ENCODE measurements around the gene MAP3K15. TPM values are rescaled to one million over a fixed set of nuclear protein-coding genes. Genes with fewer than 3 reads are reported as not detected.

Gene MAP3K15
- total RNA-seq, 4 donors from 2014 or later, result 0.14 to 0.16 TPM; not detected in 2

- in situ Hi-C loops (cut with MboI; ENCODE audit: low pct_ligation_motif_present in 1 of 4, low pct_unique_long_range_greater_than_20kb in 1 of 4, low sequenced_read_pairs in 3 of 4), result no loop called here
- peaks cover 0 to 11% (median 2%) of the 10 kb centered on the region in 4 donors for H3K36me3 ChIP-seq
- DNase-seq, result no peak
- 68 to 90% methylated on average over 4 to 7 of the region's 7 CpGs for WGBS, 2 donors (ENCODE audit: low coverage in 1 of 2)
- no peaks in the 10 kb centered on the region for H3K9me3 ChIP-seq
- intact Hi-C loops (cut with DNase I; ENCODE audit: low total_unique reads), result no loop called here
- no peak overlapping the region for H3K27ac ChIP-seq
- H3K4me1 ChIP-seq, result no peaks in the 10 kb centered on the region
- TF ChIP-seq EP300 (IDR thresholded peaks at IDR 0.05; ENCODE audit: low read depth) (no peak), POLR2AphosphoS5 (IDR thresholded peaks at IDR 0.05) (no peak), CTCF (IDR thresholded peaks at IDR 0.05) (no peak), POLR2A (IDR thresholded peaks at IDR 0.05) (no peak)
- no peaks in the 10 kb centered on the region for H3K27me3 ChIP-seq
- no peak overlapping the region for H3K4me3 ChIP-seq
These were observed 156.8 kb downstream of the MAP3K15 start for GRCh38 chrX:19358521-19358920.

GRCh38 chrX:19354625-19355024, 160.7 kb downstream of the MAP3K15 start:
- Histone ChIP-seq H3K27ac (no peak overlapping the region), H3K4me3 (no peak overlapping the region), H3K9me3 (no peaks in the 10 kb centered on the region), H3K4me1 (no peaks in the 10 kb centered on the region), H3K27me3 (no peaks in the 10 kb centered on the region), H3K36me3 (peaks cover 0 to 11% (median 2%) of the 10 kb centered on the region in 4 donors)
- in situ Hi-C loops (cut with MboI; ENCODE audit: low pct_ligation_motif_present in 1 of 4, low pct_unique_long_range_greater_than_20kb in 1 of 4, low sequenced_read_pairs in 3 of 4), result no loop called here
- no peak for DNase-seq
- intact Hi-C loops (cut with DNase I; ENCODE audit: low total_unique reads), result no loop called here
- TF ChIP-seq CTCF (IDR thresholded peaks at IDR 0.05), result no peak
- TF ChIP-seq POLR2A (IDR thresholded peaks at IDR 0.05), result no peak
- no peak for TF ChIP-seq POLR2AphosphoS5 (IDR thresholded peaks at IDR 0.05)
- TF ChIP-seq EP300 (IDR thresholded peaks at IDR 0.05; ENCODE audit: low read depth), result no peak
- 98 to 100% methylated on average over 1 to 6 of the region's 6 CpGs for WGBS, 2 donors (ENCODE audit: low coverage in 1 of 2)

- in situ Hi-C loops (cut with MboI; ENCODE audit: low pct_ligation_motif_present in 1 of 4, low pct_unique_long_range_greater_than_20kb in 1 of 4, low sequenced_read_pairs in 3 of 4) (no loop called here), intact Hi-C loops (cut with DNase I; ENCODE audit: low total_unique reads) (no loop called here)
- DNase-seq, result no peak
- Histone ChIP-seq H3K9me3 (no peaks in the 10 kb centered on the region), H3K4me1 (peaks cover 0 to 5% (median 0%) of the 10 kb centered on the region in 4 donors), H3K4me3 (no peak overlapping the region), H3K36me3 (peaks cover 0 to 5% (median 0%) of the 10 kb centered on the region in 4 donors), H3K27me3 (no peaks in the 10 kb centered on the region), H3K27ac (no peak overlapping the region)
- WGBS, 2 donors (ENCODE audit: low coverage in 1 of 2), result 66 to 82% methylated on average over 6 to 8 of the region's 8 CpGs
- TF ChIP-seq EP300 (IDR thresholded peaks at IDR 0.05; ENCODE audit: low read depth) (no peak), CTCF (IDR thresholded peaks at IDR 0.05) (no peak), POLR2A (IDR thresholded peaks at IDR 0.05) (no peak), POLR2AphosphoS5 (IDR thresholded peaks at IDR 0.05) (no peak)
These were observed 164.3 kb downstream of the MAP3K15 start for GRCh38 chrX:19350941-19351384.

- no peak overlapping the region for H3K27ac ChIP-seq
- no peak for DNase-seq
- H3K9me3 ChIP-seq, result no peaks in the 10 kb centered on the region
- peaks cover 0 to 16% (median 3%) of the 10 kb centered on the region in 4 donors for H3K4me1 ChIP-seq
- 74 to 85% methylated on average over 2 of the region's 2 CpGs for WGBS, 2 donors (ENCODE audit: low coverage in 1 of 2)
- intact Hi-C loops (cut with DNase I; ENCODE audit: low total_unique reads) (no loop called here), in situ Hi-C loops (cut with MboI; ENCODE audit: low pct_ligation_motif_present in 1 of 4, low pct_unique_long_range_greater_than_20kb in 1 of 4, low sequenced_read_pairs in 3 of 4) (loop anchor here in 3 of 4 donors (25.0 kb wide), 5 partner anchors 312 to 1612 kb away; partner anchors contain the start of genes PHKA2 (in 1 of the 3) and SCML1 (in 1 of the 3))
- no peaks in the 10 kb centered on the region for H3K36me3 ChIP-seq
- no peak for TF ChIP-seq POLR2A (IDR thresholded peaks at IDR 0.05)
- no peaks in the 10 kb centered on the region for H3K27me3 ChIP-seq
- no peak overlapping the region for H3K4me3 ChIP-seq
These were observed 166.0 kb downstream of the MAP3K15 start for GRCh38 chrX:19349264-19349663.

GRCh38 chrX:19347916-19348315, 167.4 kb downstream of the MAP3K15 start:
- WGBS, 2 donors (ENCODE audit: low coverage in 1 of 2), result 68% methylated on average over 3 of the region's 3 CpGs; no CpG with 5 or more reads in 1 of the 2 donors
- in situ Hi-C loops (cut with MboI; ENCODE audit: low pct_ligation_motif_present in 1 of 4, low pct_unique_long_range_greater_than_20kb in 1 of 4, low sequenced_read_pairs in 3 of 4), result loop anchor here in 3 of 4 donors (25.0 kb wide), 5 partner anchors 311 to 1611 kb away; partner anchors contain the start of genes PHKA2 (in 1 of the 3) and SCML1 (in 1 of the 3)
- no peak overlapping the region for H3K27ac ChIP-seq

More at GRCh38 chrX:19347916-19348315, 167.4 kb downstream of the MAP3K15 start:
- no peaks in the 10 kb centered on the region for H3K9me3 ChIP-seq
- no peak overlapping the region for H3K4me3 ChIP-seq
- no peak for TF ChIP-seq POLR2A (IDR thresholded peaks at IDR 0.05)
- no peak for TF ChIP-seq CTCF (IDR thresholded peaks at IDR 0.05)
- TF ChIP-seq EP300 (IDR thresholded peaks at IDR 0.05; ENCODE audit: low read depth), result no peak
- TF ChIP-seq POLR2AphosphoS5 (IDR thresholded peaks at IDR 0.05), result no peak
- peaks cover 0 to 19% (median 5%) of the 10 kb centered on the region in 4 donors for H3K4me1 ChIP-seq
- DNase-seq, result no peak
- H3K36me3 ChIP-seq, result no peaks in the 10 kb centered on the region
- intact Hi-C loops (cut with DNase I; ENCODE audit: low total_unique reads), result no loop called here
- H3K27me3 ChIP-seq, result no peaks in the 10 kb centered on the region
